ENCODE results near the gene SBNO2. TPM values are rescaled to one million over a fixed set of nuclear protein-coding genes. Genes with fewer than 3 reads are reported as not detected.

SBNO2 gene
- total and polyA plus RNA-seq, 8 donors, result 16.3 to 74.7 (median 42.7) TPM

DNA sequence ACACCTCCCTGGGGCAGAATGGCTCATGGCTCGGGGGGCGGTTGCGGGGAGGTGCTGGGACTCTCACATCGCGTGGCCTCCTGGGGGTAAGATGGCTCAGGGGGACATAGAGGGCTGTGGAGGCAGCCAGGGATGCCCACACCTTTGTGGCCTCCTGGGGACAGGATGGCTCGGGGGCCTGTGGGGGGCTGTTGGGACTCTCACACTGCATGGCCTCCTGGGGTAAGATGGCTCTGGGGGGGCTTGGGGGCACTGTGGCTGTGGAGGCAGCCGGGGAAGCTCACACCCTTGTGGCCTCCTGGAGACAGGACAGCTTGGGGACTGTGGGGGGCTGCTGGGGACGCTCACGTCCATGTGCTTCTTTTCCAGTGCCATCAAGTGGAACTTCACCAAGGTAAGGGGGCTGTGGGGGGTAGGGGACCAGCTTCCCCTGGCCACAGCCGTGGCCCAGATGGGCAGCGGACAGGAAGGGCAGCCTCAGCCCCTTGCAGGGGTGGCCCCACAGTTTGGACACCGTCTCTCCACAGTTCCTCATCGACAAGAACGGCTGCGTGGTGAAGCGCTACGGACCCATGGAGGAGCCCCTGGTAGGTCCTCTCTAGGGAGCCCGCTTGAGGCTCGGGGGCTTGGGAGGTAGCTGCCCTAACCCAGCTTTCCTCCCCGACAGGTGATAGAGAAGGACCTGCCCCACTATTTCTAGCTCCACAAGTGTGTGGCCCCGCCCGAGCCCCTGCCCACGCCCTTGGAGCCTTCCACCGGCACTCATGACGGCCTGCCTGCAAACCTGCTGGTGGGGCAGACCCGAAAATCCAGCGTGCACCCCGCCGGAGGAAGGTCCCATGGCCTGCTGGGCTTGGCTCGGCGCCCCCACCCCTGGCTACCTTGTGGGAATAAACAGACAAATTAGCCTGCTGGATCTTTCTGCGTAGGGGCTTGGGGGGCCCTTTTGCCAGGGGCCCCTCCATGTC is 67.9 kb downstream of the SBNO2 start:
- Histone ChIP-seq H3K27me3 (no peaks in the 10 kb centered on the region), H3K36me3 (peaks cover 42 to 56% (median 56%) of the 10 kb centered on the region in 4 donors), H3K4me3 (peak overlapping the region in 3 of 4 donors; percentile 71 to 87 (median 83)), H3K27ac (peak overlapping the region in 4 of 5 donors; percentile 7 to 100 (median 98)), H3K4me1 (peaks cover 33 to 61% (median 54%) of the 10 kb centered on the region in 4 donors), H3K9me3 (no peaks in the 10 kb centered on the region)
- TF ChIP-seq CTCF (IDR thresholded peaks at IDR 0.05), result no peak
- no peak for TF ChIP-seq EP300 (IDR thresholded peaks at IDR 0.05)
- no peak for TF ChIP-seq POLR2AphosphoS5 (IDR thresholded peaks at IDR 0.05)
- TF ChIP-seq POLR2A (IDR thresholded peaks at IDR 0.05), result no peak
- no peak for DNase-seq
- WGBS, 5 donors, result 82 to 94% (median 88%) methylated on average over 14 to 32 of the region's 32 CpGs
- intact Hi-C loops (cut with DNase I; ENCODE audit: low total_unique reads), result no loop called here

- intact Hi-C loops (cut with DNase I; ENCODE audit: low total_unique reads), result no loop called here
- Histone ChIP-seq H3K36me3 (peaks cover 35 to 47% (median 46%) of the 10 kb centered on the region in 4 donors), H3K27me3 (no peaks in the 10 kb centered on the region), H3K27ac (peak overlapping the region; percentile 98 to 100 (median 99)), H3K4me3 (peak overlapping the region; percentile 71 to 89 (median 85)), H3K4me1 (peaks cover 37 to 67% (median 58%) of the 10 kb centered on the region in 4 donors), H3K9me3 (no peaks in the 10 kb centered on the region)
- TF ChIP-seq CTCF (IDR thresholded peaks at IDR 0.05), result no peak
- no peak for TF ChIP-seq POLR2AphosphoS5 (IDR thresholded peaks at IDR 0.05)
- TF ChIP-seq POLR2A (IDR thresholded peaks at IDR 0.05), result no peak
- TF ChIP-seq EP300 (IDR thresholded peaks at IDR 0.05), result no peak
- peak; percentile 42 to 73 for DNase-seq
- 21 to 27% (median 26%) methylated on average over 50 to 69 of the region's 69 CpGs for WGBS, 5 donors
Measured at GRCh38 chr19:1105008-1105872, 68.8 kb downstream of the SBNO2 start.

DNA sequence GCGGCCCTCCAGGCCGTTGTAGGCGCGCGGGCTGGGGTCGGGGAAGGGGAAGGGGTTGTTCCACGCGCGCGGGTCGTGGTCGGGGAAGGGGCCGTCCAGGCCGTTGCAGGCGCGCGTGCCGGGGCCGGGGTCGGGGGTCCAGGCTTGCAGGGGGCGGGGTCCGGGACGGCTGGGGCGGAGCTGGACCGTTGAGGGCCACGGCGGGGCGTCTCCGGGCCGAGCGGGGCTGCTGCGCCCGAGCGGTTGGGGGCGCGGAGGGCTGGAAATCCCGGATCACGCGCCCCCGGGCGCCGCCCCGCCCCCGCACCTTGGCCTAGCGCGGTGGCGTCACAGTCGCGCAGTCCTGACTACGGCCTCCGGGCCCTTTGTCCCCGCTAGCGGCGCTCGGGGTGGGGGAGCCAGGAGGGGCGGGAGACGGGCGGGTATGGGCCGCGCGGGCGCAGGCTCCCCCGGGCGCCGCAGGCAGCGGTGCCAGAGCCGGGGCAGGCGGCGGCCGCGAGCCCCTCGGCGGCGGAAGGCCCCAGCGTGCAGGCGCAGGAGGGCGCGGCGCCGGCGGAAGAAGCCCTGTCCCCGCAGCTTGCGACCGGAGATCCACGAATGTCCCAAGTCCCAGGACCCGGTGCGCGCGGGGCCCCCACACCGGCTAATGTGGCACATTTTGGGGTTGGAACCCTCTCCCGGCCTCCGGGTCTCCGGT is 69.6 kb downstream of the SBNO2 start:
- Histone ChIP-seq H3K4me1 (peaks cover 37 to 75% (median 60%) of the 10 kb centered on the region in 4 donors), H3K27ac (peak overlapping the region; percentile 98 to 100 (median 99)), H3K9me3 (no peaks in the 10 kb centered on the region), H3K4me3 (peak overlapping the region; percentile 71 to 89 (median 85)), H3K36me3 (peaks cover 27 to 39% (median 39%) of the 10 kb centered on the region in 4 donors), H3K27me3 (no peaks in the 10 kb centered on the region)
- WGBS, 5 donors, result 0 to 7% (median 0%) methylated on average over 3 to 93 of the region's 93 CpGs
- TF ChIP-seq EP300 (IDR thresholded peaks at IDR 0.05) (no peak), POLR2AphosphoS5 (IDR thresholded peaks at IDR 0.05) (peak in 1 of 3 donors; percentile 16), CTCF (IDR thresholded peaks at IDR 0.05) (no peak), POLR2A (IDR thresholded peaks at IDR 0.05) (no peak)
- intact Hi-C loops (cut with DNase I; ENCODE audit: low total_unique reads), result no loop called here
- peak; percentile 69 to 94 for DNase-seq

Data from stomach (tissue), 9 donors.